Hypothalamus (tissue), 51 donors: ENCODE data around the gene CST2.
"Not testable (repeated sequence)": the region's sequence is repeated elsewhere in the genome, so short reads cannot be mapped to it uniquely, and the experiment has no call there.

Experiments used
- DNase-seq, 51 donors: peaks; one replicate each; lab custom pipeline; 2025; lab: John Stamatoyannopoulos, UW

CST2 gene, protein sequence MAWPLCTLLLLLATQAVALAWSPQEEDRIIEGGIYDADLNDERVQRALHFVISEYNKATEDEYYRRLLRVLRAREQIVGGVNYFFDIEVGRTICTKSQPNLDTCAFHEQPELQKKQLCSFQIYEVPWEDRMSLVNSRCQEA

DNA sequence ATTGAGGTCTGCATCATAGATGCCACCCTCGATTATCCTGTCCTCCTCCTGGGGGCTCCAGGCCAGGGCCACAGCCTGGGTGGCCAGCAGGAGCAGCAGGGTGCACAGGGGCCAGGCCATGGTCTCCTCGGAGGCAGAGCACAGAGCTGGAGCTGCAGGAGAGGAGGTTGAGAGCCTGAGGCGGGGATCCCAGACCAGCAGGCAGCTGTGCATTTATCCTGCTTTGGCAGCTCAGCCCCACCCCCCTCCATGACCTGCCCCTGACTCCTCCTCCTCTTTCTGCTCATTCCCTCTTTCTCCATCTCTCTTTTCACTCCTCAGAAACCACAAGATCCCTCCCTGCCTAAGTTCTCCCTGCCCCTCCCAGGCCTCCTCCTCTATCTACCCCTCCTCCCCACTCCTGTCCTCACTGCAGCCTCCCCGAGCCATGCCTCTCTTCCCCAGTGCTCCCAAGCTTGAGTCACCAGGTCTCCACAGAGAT, at the start of gene CST2:
CST2 (minus strand) TSS at position 189 of the 481 bp plus-strand sequence; CDS start at position 120, 69 bp downstream.
- DNase-seq = no peak

DNA sequence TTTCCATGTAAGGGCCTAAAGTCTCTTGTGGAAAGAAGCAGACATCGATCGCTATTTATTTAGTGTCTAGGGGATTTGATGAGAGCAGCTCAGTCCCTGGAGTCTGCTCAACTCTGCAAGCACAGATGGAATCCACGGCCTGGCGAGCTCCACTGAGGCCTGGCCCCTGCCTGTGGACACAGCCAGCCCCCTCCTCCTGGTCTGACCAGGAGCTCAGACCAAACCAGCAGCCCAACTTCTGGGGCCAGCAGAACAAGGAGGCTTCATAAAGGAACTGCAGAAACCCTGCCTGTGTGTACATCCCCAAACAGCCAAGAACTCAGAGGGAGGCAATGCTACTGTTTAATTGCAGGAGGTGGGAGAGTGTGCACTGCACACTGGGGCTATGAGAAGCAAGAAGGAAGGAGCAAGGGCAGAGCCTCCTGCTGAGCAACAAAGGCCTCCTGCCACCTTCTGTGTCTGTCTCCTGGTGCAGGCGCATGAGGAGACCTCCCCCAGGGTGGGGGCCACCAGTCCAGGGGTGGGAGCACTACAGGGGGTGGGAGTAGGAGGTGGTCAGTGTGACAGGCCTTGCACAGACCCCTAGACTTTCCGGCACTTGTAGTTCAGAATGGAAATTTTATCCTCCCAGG, 49.2 kb upstream of the CST2 start:
- DNase-seq = no peak

DNA sequence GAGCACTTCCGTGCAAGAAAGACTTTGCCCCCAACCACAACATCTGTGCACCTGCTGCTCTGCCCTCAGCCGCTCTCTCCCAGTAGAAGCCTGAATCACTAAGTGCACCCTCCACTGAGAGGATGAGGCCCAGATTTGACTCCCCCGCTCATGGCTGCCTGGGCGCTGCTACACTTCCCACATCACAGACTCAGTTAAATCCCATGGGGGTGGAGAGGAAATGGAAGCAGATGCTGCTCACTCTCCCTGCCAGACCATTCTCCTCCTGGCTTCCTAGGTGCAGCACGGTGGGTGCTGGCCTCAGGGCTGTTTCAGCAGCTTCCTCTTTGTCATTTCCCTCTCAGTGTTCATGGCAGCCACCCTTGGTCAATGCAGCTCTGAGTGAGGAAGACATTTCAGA, 48.2 kb upstream of the CST2 start:
- peak in 1 of 51 donors; percentile 43 for DNase-seq

DNA sequence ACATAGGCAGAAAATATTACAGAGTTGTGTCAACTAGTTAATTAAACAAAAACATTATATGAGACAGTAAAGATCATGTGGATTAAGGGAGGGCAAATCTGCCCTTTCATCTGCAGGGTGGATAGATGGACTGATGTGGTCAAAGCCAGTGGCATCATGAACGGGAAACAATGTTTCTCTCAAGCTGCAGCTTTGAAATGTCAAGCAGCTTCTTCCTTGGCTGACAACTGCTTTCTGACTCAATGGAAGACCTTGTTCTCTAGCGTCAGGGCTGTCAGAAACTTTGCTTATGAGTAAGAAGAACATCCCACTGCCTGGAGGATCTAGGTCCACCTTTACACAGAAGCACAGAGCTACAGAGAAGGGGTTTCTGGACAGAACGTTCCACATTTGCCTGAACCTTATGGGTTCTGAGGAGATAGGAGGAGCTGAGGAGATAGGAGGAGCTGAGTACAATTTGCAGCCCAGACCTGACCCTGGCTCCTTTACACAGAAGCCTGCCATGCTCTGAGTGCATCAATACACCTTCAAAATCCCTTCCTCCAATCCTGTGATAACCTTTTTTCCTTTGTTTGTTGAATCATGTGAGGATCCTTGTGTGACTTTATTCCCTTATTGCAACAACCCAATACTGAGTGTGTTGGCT, 47.0 kb upstream of the CST2 start:
- no peak for DNase-seq

DNA sequence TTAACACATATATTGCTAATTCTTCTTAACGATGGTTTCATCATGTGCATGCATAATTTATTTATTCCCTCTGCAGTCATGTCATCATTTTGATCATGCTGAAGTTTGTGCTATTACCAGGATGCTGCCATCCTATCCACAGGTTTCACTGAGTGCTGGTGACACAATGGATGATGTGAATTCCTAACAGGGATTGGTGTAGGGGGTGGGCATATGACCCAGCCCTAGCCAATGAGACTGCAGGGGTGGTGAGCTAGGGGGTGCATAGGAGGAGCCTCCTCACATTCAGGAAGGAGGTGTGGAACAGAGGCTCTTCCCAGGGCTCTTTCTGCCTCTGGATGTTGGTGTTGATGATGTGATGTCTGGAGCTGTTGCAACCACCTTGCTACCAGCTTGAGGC, 45.5 kb upstream of the CST2 start:
- DNase-seq = no peak

DNA sequence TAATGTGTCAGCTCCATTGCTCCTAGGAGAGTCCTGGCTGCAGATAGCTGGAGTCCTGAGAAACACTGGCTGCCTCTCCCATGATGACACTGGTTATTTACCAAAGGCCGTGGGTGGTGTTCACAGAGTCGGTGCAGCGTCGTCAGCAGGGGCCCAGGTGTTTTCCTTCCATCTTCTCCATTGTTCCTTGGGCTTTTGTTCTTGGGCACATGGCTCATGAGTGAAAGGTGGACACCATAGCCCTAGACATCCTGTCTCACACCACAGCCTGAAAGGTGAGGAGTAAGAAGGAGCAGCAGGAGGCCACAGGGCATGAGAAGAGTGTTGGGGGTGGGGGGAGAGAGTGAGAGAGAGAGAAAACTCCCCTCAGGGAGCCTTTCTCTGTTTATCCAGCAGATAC, 43.9 kb upstream of the CST2 start:
- no peak for DNase-seq

DNA sequence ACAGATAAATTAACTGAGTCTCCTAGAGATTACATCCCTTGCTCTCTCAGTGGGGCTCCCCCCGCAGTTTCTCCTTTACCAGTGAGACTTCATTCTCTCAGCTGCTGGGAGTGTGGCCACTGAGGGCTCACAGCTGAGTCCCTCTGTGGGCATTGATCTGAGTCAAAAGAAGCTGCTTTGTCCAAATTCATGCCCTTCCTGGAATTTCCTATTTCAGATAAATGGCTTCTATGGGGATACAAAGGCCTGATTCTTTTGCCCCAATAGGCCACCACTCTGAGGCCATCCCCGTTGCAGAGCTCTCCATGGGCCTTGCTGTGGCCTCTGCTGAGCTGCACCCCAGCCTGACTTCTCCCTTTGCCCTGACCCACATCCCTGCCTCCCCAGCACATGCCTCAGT, 43.0 kb upstream of the CST2 start:
- DNase-seq = peak in 8 of 51 donors; percentile 7 to 35 (median 15)

DNA sequence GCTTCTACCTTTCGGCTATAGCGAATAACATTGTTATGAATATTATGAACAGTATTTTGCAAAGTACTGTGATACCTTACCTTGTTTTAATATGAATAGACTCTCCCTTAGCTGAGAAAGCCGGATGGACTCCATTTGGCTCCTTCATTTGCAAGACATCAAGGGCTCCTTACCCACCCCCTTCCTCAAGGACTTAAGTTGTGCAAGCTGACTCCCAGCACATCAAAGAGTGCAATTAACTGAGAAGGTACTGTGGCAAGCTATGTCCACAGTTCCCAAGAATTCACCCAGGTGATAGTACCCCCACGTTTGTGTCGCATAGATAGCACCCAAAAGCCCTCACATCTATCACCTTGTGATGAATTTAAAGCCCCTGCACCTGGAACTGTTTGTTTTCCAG, 41.8 kb upstream of the CST2 start:
- no peak for DNase-seq

DNA sequence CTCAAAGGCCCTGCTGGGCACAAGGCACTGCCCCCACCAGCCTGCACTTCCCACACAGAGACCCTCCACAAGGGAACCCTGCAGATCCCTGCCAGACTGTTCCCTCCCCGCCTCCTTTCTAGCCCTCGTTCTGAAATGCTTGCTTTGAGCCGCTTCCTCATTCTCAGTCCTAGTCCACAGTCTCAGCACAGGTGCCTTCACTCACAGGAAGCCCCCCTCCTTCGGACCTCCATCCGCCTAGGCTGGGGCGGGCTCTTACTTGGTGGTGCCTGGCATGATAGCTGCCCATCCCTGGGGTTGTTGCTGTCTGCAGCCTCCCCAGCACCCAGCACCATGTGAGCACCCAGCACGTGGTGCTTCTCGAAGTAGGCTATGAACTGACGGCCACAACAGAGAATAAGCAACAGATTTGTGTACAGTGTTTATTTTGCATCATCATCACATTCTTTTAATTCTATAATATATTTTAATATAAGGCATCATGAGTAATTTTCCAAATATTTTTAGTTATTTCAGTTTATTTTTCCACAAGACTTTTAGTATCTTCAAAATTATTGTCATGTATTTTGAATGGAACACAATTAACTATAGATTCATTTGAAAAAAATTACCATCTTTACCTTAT, 40.7 kb upstream of the CST2 start:
- no peak for DNase-seq

DNA sequence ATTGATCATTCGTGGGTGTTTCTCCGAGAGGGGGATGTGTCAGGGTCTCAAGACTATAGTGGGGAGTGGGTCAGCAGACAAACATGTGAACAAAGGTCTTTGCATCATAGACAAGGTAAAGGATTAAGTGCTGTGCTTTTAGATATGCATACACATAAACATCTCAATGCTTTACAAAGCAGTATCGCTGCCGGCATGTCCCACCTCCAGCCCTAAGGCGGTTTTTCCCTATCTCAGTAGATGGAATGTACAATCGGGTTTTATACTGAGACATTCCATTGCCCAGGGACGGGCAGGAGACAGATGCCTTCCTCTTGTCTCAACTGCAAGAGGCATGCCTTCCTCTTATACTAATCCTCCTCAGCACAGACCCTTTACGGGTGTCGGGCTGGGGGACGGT, 34.2 kb upstream of the CST2 start:
- not testable (repeated sequence) for DNase-seq

DNA sequence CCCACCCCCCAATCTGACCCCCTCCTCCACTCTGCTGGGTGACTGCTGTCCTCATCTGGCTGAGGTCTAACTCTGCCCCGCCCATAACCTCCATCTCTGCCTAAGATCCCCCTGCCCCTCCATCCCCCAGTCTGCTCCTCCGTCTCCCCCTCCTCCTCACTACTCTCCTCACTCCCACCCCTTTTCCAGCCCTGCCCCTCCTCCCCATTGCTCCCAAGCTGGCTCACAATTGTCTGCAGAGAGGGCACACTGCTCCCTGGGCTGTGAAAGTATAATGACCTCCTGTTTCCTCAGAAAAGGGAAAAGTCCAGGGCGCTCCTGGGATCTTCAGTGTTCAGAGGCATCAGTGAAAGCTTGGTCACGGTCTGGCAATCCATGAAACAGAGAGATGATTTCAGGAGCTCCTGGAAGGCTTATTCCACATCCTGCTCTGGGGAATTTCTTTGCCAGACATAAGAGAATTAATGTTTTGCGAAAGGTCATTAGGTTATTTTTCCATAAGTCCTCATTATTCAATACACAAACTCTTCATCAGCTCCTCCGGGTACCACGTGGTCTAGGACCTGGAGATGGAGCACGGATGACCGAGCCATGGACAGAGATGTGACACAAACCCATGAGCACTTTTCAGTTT, 31.6 kb upstream of the CST2 start:
- DNase-seq = no peak

DNA sequence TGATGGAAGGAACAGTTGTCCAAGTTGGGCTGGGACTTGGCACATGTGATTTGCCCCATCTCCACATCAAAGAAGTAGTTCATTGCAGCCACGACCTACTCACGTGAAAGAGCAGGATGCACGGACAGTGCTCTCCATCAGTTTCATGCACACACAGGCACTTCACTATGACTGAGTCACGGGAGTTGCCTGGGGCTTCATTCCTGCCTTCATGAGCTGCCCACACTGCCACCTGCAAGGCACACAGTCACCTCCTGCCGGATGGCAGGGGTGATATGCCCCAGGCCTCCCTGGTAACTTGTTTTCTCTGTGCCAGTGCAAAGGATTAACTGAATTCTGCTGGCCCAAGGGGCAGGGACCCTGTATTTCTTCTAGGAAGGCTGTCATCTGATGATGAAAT, 30.2 kb upstream of the CST2 start:
- no peak for DNase-seq

DNA sequence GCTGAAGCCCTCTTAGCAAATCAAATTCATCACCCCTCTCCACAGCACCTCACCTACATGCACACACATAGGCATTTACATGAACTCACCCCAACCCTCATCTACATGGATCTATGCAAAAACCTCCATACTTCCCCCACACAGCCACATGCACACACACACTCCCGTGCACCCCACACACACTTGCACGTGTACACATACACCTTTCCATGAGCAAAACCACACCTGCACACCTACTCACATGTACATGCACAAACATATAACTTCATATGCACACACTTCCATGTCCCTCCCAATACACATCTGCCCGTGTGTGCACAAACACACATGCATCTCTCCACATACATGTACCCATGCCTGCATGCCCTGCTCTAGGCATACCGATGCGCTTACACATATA, 29.7 kb upstream of the CST2 start:
- no peak for DNase-seq

DNA sequence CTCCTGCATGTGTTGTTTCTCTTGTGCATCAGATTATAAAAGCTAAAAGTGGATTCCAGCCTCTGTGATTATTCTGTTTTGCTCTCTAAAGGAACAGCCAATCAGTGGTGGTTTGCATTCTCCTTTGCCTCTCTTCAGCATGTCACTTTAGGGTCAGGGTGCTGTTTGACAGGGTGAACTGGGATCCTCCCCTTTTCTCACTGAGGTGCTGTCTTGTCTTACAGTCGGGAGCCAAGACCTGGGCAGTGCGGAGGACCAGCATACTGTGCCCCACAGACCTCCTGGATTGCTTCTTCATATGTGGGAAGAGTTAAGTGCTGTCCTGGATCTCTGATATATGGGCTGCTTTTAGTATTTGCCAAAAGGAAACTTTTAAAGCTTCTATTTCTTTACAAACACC, 15.2 kb upstream of the CST2 start:
- DNase-seq = no peak

DNA sequence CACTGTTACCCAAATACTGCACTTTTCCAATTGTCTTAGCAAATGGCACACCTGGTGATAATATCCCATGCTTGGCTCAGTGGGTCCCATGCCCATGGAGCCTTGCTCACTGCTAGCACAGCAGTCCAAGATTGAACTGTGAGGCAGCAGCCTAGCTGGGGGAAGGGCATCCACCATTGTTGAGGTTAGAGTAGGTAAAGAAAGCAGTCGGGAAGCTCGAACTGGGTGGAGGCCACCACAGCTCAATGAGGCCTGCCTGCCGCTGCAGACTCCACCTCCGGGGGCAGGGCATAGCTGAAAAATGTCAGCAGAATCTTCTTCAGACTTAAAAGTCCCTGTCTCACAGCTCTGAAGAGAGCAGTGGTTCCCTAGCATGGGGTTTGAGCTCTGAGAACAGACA, 9.2 kb upstream of the CST2 start:
- DNase-seq = no peak

DNA sequence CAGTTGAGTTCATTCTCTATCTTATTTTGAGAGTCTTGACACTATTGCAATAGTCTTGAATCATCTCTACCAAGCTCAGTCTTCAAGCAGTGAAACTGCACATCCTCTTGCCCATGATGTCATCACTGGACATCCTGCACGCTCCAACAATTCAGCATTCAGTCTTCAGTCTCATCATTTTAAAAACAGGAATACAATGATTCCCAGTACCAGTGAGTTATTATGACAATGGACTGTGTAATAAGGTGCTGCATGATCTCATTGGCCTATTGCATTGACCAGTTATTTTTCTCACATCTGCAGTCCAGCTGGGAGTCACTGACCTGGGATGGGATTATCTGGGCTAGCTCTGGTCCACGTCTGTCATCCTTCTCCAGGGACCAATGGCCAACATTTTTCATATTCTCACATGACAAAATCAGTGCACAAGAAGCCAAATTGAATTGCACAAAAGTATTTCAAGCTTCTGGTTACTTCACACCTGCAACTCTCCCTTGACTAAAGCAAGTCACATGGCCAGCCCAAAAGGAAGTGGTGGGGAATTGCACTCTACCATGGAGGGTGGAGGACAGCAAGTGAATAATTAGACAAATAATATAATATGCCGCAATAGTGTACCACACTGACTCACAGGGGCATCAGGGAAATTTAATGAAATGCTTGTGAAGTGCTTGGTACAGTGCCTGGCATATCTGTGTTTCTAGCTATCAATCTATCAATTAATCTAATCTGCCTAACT, 6.4 kb upstream of the CST2 start:
- no peak for DNase-seq

DNA sequence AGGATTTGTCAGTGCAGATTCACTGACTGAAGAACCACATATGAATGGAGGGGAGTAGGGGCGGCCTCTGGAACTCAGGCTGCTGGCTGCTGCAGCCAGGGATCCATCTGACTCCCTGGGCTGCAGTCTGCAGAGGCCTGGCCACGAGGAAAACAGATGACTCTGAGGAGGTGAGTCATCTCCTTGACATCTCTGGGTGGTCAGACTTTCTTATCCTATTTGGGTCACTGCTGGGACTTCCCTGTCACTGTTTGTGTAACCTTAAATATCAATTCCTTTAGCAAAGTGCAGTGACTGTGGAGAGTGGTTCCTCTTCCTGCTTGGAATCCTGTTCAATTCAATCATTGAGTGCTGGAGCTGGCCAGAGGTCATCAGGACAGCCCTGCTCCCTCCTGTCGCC, 5.4 kb upstream of the CST2 start:
- not testable (repeated sequence) for DNase-seq

DNA sequence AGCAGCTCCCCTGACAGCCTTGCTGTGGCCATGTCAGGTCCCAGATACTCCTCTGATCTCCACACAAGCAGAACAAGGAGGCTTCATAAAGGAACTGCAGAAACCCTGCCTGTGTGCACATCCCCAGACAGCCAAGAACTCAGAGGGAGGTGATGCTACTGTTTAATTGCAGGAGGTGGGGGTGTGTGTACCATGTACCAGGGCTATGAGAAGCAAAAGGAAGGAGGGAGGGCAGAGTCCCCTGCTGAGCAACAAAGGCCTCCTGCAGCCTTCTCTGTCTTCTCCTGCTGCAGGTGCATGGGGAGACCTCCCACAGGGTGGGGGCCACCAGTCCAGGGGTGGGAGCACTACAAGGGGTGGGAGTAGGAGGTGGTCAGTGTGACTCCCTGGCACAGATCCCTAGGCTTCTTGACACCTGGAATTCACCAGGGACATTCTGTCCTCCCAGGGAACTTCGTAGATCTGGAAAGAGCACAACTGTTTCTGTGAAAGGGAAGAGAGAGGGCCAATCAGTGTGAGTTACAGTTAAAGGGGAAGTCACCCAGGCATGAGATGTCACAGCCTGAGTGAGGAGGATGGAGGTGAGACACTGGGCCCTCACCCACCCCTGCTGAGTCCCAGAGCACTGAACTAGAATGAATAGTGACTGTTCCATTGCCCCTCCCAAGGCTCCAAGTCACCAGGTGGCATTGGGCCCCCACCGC, 2.8 kb downstream of the CST2 start:
- DNase-seq = peak in 2 of 51 donors; percentile 2 to 37

DNA sequence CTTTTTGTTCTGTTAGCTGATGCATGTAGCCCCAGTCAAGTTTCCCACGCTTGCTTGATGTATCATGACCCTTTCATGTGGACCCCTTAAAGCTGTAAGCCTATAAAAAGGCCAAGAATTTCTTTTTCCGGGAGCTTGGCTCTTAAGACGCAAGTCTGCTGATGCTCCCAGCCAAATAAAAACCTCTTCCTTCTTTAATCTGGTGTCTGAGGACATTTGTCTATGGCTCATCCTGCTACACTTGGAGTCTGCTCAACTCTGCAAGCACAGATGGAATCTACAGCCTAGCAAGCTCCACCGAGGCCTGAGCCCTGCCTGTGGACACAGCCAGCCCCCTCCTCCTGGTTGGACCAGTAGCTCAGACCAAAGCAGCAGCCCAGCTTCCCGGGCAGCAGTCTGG, 3.4 kb downstream of the CST2 start:
- DNase-seq = peak in 1 of 51 donors; percentile 0

DNA sequence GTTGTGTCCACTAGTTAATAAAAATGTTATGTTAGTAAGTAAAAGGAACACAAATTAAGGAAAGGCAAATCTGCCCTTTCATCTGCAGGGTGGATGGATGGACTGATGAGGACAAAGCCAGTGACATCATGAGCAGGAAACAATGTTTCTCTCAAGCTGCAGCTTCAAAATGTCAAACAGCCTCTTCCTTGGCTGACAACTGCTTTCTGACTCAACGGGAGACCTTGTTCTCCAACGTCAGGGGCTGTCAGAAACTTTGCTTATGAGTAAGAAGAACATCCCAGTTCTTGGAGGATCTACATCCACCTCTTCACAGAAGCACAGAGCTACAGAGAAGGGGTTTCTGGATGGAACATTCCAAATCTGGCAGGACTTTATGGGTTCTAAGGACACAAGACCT, 6.0 kb downstream of the CST2 start:
- DNase-seq = no peak
